Mucosa of descending colon (tissue), 3 donors: Measurements from ENCODE around the gene AMBP. TPM values are rescaled to one million over a fixed set of nuclear protein-coding genes. Genes with fewer than 3 reads are reported as not detected.

Experiments
- ATAC-seq: fragments of 200-7000 bp; cut with Tn5 transposase; one replicate; pipeline ENCODE4 v1.9.1; 2020; ENCODE audit warnings: mild to moderate bottlenecking, moderate library complexity
- DNase-seq, 3 donors: peaks; one replicate each; pipeline ENCODE4 v3.0.0-alpha.2; 2020
- H3K36me3 ChIP-seq: fragments of 200-600 bp; one replicate; pipeline ENCODE4 v1.8.0; 2021; ENCODE audit warnings: low read depth, mild to moderate bottlenecking
- H3K4me1 ChIP-seq: fragments of 200-600 bp; one replicate; pipeline ENCODE4 v1.8.0; 2021; ENCODE audit warnings: low read depth, mild to moderate bottlenecking
- H3K4me3 ChIP-seq: fragments of 200-600 bp; one replicate; pipeline ENCODE4 v1.8.0; 2021; ENCODE audit warnings: mild to moderate bottlenecking
- H3K9me3 ChIP-seq: fragments of 200-600 bp; one replicate; pipeline ENCODE4 v1.8.0; 2021; ENCODE audit warnings: mild to moderate bottlenecking
- CTCF ChIP-seq: fragments of 200-600 bp; IDR thresholded peaks from one replicate; pipeline ENCODE4 v1.8.0; 2022; ENCODE audit warnings: antibody characterized with exemption, mild to moderate bottlenecking
- intact Hi-C, 2 donors: fragments of 100-400 bp; cut with DNase I in 1 of 2; cut with micrococcal nuclease in 1 of 2; formaldehyde crosslinking; loops; one replicate each; pipeline versions ENCODE4 v1.11.0 to v1.11.1; 2022; cut with DNase I, micrococcal nuclease
- total RNA-seq, 3 donors: library from RNA; stranded (reverse); fragmentation: NEBNext Ultra II Directional in 2 of 3; extraction: Animal tissue kit (Norgen Biotek cat#: 25700) in 2 of 3; gene quantifications; one replicate each; pipeline versions ENCODE4 v1.2.1 to v1.2.4, GENCODE V29; 2021 to 2023
- donor health status: DM: no; HTN: no; CAD: no; lungs with moderate emphysema.
- donor health status: DM: no; HTN: no; CAD: no.
- donor health status: DM: no; HTN: yes; CAD: no.

Gene AMBP
- total RNA-seq, 3 donors from 2014 or later: 0.63 to 0.81 TPM; not detected in 1

GRCh38 chr9:114057161-114057885 lies 20.8 kb downstream of the AMBP start:
- no peaks in the 10 kb centered on the region for H3K36me3 ChIP-seq
- no peak overlapping the region for H3K4me3 ChIP-seq
- DNase-seq (no peak), ATAC-seq (no peak)
- TF ChIP-seq CTCF: no peak
- H3K9me3 ChIP-seq: no peaks in the 10 kb centered on the region
- no peaks in the 10 kb centered on the region for H3K4me1 ChIP-seq
- intact Hi-C loops: no loop called here

DNA sequence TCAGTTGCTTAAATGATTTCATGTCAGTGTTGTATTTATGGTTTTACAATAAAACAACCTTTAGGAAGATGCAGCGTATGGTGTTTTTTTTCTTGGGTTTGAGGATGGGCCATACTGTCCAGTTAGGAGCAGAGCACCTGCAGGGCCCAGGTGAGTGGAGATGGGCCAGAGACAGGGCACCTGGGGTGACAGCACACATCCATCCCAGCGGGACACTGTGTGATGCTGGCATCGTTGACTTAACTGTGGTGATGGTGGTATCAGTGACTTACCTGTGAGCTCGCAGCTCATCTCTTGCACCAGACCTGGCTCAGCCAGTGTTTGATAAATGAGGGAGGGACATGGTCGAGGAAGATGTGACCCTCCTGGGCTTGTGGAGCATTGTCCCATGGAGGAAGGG lies 21.6 kb downstream of the AMBP start:
- no peak for TF ChIP-seq CTCF
- intact Hi-C loops: no loop called here
- Histone ChIP-seq H3K4me1 (no peaks in the 10 kb centered on the region), H3K36me3 (no peaks in the 10 kb centered on the region), H3K9me3 (no peaks in the 10 kb centered on the region), H3K4me3 (no peak overlapping the region)
- DNase-seq (no peak), ATAC-seq (no peak)

DNA sequence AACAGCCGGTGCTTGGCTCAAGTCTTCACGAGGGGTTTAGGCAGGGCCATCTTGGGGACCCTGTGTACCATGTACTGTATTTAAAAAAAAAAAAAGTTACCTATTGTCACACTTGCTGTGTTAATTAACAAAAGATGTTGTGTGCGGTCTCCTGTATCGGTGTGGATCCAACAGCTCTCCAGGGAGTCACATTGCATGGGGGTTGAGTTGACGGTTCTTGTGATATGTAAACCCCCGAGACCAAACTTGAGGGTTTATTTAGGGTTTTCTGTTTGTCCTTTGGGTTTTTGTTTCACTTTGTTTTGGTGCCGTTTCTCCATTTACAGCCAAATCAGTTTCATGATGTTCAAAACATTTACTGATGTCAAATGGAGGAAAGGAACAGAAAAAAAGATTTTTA lies 22.2 kb downstream of the AMBP start:
- no peak for TF ChIP-seq CTCF
- intact Hi-C loops: no loop called here
- H3K36me3 ChIP-seq: no peaks in the 10 kb centered on the region
- H3K4me1 ChIP-seq: no peaks in the 10 kb centered on the region
- H3K4me3 ChIP-seq: no peak overlapping the region
- DNase-seq: no peak
- H3K9me3 ChIP-seq: no peaks in the 10 kb centered on the region
- ATAC-seq: no peak

- TF ChIP-seq CTCF: no peak
- Histone ChIP-seq H3K36me3 (no peaks in the 10 kb centered on the region), H3K9me3 (no peaks in the 10 kb centered on the region), H3K4me3 (no peak overlapping the region), H3K4me1 (no peaks in the 10 kb centered on the region)
- ATAC-seq (no peak), DNase-seq (no peak)
- intact Hi-C loops: no loop called here
Observed at GRCh38 chr9:114055061-114055460, 23.0 kb downstream of the AMBP start.

DNA sequence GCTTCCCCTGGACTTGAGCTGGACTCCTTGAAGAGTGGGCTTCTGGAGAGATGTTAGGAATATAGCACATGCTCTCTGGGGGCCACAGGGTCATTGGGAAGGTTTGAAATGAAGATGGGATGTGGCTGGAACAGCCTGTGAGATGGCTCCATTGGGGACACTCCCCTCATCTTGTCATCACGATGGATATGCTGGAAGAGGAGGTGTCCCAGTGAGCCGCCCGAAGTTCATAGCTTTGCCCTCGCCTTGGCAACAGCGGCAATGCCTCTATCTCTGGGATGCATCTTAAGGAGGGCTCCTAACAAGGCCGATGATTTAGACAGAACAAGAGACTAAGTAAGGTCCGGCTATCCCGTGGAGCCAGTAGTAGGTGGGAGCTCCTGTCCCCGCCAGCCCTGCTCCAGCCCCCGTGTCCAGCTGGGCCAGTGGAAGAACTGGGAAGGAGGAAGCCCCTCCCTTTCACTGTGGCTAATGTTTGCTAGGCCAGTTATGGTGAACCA lies 23.9 kb downstream of the AMBP start:
- Histone ChIP-seq H3K9me3 (no peaks in the 10 kb centered on the region), H3K36me3 (no peaks in the 10 kb centered on the region), H3K4me3 (no peak overlapping the region), H3K4me1 (no peaks in the 10 kb centered on the region)
- intact Hi-C loops: no loop called here
- ATAC-seq: no peak
- no peak for TF ChIP-seq CTCF
- no peak for DNase-seq
